GM12801 (cell line): ENCODE data around the gene KRT9.

ENCODE experiments used
- TF ChIP-seq, protein P1 (sequence below): IDR thresholded peaks from one replicate; pipeline ENCODE4 v1.5.1; 2011; ENCODE audit warnings: control low read depth; ENCODE audit not compliant: insufficient read length; ENCODE audit errors: extremely low read depth

The KRT9 gene

DNA sequence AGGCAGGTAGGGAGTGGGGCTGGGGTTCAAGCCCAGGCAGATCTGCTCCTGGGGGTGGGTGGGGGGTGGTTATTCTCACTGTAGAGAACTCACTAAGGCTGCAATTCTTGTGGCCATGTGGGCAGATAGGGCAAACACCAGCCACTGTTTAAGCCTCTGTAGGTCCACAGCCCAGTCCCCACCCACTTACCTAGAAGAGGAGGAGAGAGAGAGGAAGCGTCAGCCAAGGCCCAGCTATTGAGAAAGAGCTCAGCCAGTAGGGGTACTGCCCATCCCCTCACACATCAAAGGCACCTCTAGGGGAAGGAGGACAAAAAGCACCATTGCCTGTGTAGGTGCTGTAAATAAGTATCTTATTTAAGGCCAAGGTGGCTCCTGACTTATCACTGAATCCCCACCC, 27.8 kb upstream of the KRT9 start:
- TF ChIP-seq, protein P1, sequence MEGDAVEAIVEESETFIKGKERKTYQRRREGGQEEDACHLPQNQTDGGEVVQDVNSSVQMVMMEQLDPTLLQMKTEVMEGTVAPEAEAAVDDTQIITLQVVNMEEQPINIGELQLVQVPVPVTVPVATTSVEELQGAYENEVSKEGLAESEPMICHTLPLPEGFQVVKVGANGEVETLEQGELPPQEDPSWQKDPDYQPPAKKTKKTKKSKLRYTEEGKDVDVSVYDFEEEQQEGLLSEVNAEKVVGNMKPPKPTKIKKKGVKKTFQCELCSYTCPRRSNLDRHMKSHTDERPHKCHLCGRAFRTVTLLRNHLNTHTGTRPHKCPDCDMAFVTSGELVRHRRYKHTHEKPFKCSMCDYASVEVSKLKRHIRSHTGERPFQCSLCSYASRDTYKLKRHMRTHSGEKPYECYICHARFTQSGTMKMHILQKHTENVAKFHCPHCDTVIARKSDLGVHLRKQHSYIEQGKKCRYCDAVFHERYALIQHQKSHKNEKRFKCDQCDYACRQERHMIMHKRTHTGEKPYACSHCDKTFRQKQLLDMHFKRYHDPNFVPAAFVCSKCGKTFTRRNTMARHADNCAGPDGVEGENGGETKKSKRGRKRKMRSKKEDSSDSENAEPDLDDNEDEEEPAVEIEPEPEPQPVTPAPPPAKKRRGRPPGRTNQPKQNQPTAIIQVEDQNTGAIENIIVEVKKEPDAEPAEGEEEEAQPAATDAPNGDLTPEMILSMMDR = no peak

DNA sequence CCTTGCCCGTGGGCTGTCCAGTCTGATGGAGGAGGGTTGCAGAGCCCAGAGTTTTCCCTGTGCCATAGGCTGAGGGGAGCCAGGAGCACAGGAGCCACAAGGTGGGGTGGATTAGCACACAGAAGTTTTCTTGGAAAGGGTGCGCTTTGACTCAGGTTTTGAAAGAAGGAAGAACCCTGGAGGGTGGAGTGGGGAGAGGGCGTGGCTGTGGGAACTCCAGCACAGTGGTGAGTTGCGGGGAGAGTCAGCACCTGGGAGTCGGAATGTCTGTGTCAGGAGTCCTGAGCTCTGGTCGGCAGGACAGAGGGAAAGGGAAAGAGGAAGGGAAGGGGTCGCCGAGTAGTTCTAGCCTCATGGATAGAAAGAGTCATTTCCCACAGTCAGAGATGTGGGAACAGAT, 23.7 kb upstream of the KRT9 start:
- TF ChIP-seq, protein P1 = no peak

GRCh38 chr17:41594363-41594915, 22.6 kb upstream of the KRT9 start:
- TF ChIP-seq, protein P1 = no peak

- TF ChIP-seq, protein P1 = no peak
Measured at GRCh38 chr17:41593306-41593981, 21.6 kb upstream of the KRT9 start.

DNA sequence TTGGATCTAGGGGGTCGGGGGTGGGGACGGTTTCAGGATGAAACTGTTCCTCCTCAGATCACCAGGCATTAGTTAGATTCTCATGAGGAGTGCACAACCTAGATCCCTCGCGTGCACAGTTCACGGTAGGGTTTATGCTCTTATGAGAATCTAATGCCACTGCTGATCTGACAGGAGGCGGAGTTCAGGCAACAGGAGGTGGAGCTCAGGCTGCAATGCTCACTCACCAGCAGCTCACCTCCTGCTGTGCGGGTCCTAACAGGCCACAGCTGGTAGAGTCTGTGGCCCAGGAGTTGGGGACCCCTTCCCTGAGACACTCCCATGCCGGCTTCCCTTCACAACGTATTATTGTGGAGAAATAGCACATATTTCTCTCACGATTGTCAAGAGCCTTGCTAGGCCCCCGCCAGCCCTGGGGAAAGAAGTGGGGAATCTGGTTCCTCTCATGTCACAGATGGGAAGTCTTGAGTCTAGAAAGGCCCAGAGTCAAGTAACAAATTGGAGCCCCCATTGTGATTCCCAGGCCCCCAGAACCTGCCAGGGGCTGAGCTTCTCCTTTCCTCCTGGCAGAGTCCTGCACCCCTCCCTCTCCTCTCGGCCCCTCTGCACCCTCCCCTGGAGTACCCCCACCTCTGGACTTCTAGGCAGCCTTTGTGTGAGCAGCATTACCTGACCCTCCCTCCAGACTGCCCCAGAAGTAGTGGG, 20.9 kb upstream of the KRT9 start:
- TF ChIP-seq, protein P1 = no peak

DNA sequence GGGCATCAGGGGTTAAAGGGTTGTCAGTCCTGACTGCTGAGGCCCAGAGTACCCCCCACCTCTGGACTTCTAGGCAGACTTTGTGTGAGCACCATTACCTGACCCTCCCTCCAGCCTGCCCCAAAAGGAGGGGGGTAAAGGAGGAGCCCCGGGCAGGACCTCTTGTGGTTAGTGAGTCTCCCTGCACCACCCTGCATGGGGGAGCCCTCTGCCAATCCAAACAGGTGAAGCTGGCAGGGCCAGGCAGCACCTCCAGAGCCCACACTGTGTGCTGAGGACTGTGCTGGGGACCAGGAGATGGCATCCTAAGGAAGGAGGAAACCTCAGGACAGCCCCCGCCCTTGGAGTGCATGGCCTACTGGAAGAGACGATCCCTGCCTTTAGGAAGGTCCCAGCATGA, 17.4 kb upstream of the KRT9 start:
- TF ChIP-seq, protein P1 = no peak

DNA sequence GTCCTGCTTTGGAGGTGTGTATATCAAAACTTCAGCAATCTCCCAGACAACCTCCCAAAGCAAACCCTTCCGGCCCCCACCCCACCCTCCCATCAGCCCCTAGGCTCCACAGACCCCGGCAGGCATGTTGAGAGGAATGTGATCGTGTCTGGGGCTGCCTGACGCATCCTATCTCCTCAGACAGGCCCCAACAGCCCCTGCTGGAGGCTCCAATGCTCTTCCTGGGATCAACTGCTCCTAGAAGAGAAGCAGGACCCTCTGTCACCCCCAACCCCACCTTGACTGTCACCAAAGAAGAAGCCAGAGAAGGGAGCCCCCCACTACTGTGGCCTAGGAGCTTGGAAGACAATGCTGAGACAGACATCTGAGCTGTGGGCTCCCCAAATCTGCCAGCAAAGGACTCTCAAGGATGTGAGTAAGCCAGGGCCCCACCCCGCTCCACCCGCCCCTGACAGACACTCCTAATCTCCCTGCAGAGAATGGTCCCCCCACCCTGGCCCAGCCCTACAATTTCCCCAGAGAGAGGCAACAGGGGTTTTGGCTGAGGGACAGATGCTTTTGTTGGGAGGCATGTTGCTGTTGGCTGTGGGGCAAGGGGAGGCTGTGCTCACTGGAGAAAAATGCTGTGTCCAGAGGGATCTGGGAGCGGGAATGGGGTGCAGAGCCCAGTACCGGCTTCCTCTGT, 16.4 kb upstream of the KRT9 start:
- TF ChIP-seq, protein P1 = no peak
